Putamen (tissue), 1 donor: ENCODE data around the gene CD163.
A peak's percentile ranks its signal among the peaks of the same experiment; 100 is the strongest.
"Not testable (repeated sequence)": the region's sequence is repeated elsewhere in the genome, so short reads cannot be mapped to it uniquely, and the experiment has no call there.

Source experiments
- DNase-seq: peaks from one replicate; pipeline ENCODE4 v3.0.0-alpha.2; 2016; ENCODE audit warnings: low spot score

The CD163 gene

GRCh38 chr12:7503686-7504415, at the start of gene CD163:
CD163 (minus strand) TSS chr12:7503777; CDS start chr12:7503690, 87 bp downstream.
- DNase-seq = no peak

- DNase-seq = no peak
Measured at GRCh38 chr12:7542813-7543212, 39.2 kb upstream of the CD163 start.

- no peak for DNase-seq
Measured at GRCh38 chr12:7542046-7542445, 38.5 kb upstream of the CD163 start.

DNA sequence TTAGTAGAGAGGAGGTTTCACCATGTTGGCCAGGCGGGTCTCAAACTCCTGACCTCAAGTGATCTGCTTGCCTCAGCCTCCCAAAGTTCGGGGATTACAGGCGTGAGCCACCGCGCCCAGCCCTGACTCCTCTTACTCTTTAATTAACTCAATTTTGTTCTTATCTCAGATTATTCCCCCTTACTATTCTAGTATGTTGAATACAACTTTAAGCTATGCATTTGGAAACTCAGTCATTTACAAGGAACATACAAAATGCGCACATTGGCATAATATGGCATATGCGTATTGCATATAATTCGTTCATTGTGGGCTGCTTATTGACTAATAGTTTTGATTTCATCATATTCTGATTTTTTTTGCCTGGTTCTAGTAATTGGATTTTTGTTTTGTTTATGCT, 10.8 kb upstream of the CD163 start:
- DNase-seq = no peak

DNA sequence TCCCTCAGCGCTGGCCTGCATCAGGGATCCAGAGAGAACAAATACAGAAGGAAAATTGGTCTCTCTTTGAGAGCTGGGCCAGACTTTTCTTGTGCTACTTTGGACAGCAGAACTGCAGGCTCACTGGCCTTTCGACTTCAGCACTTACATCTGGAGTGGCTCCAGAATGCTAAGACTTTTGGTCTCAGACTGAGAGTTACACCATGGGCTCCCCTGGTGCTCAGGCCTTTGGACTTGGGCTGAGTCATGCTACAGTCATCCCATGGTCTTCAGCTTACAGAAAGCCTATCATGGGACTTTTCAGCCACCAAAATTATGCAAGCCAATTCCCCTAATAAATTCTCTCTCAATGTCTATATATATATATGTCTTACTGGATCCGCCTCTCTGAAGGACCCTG, 9.0 kb upstream of the CD163 start:
- DNase-seq = no peak

DNA sequence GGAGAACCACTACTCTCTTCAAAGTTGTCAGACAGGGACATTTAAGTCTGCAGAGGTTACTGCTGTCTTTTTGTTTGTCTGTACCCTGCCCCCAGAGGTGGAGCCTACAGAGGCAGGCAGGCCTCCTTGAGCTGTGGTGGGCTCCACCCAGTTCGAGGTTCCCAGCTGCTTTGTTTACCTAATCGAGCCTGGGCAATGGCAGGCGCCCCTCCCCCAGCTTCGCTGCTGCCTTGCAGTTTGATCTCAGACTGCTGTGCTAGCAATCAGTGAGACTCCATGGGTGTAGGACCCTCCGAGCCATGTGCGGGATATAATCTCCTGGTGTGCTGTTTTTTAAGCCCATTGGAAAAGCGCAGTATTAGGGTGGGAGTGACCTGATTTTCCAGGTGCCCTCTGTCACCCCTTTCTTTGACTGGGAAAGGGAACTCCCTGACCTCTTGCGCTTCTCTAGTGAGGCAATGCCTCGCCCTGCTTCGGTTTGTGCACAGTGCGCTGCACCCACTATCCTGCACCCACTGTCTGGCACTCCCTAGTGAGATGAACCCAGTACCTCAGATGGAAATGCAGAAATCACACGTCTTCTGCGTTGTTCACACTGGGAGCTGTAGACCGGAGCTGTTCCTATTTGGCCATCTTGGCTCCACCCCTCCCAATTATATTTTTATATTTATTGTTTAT, 6.4 kb upstream of the CD163 start:
- DNase-seq = not testable (repeated sequence)

DNA sequence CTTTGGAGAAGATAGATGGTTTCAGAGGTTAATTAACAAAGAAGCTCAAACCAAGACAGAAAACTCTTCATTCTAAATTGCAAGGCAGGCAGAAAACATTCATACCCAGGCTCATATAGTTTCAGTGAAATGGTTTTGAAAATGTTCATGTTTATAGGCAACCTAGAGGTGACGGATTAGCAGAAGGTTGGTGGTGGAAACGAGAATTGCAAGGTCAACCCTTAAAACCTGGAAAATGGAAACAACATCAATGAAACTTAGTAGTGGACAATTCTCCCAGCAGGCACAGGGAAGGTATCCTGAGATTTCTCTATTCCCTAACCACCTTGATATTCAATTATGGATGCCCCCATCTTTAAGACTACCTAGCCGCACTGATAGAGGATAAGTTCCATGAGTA, 965 bp downstream of the CD163 start:
- DNase-seq = no peak

- no peak for DNase-seq
Measured at GRCh38 chr12:7501031-7501588, 2.5 kb downstream of the CD163 start.

DNA sequence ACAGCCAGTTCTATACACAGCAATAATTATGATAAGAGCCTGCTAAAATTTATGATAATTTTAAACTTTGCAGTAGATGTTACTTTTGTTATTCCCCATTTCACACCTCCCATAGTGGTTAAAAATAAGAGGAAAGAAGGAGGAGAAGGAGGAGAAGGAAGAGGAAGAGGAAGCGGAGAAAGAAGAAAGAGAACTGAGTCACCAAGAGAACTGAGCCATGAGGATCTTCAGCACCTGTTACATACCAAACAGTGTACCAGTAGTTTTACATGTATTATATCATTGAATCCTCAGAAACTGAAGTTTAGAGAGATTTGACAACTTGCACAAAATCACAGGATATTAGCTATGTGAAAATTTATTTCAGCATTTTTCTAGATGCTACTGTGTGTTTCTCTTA, 3.9 kb downstream of the CD163 start:
- DNase-seq = no peak

- DNase-seq = peak; percentile 7
Measured at GRCh38 chr12:7498809-7499208, 4.8 kb downstream of the CD163 start.

GRCh38 chr12:7497661-7498060, 5.9 kb downstream of the CD163 start:
- DNase-seq = no peak

DNA sequence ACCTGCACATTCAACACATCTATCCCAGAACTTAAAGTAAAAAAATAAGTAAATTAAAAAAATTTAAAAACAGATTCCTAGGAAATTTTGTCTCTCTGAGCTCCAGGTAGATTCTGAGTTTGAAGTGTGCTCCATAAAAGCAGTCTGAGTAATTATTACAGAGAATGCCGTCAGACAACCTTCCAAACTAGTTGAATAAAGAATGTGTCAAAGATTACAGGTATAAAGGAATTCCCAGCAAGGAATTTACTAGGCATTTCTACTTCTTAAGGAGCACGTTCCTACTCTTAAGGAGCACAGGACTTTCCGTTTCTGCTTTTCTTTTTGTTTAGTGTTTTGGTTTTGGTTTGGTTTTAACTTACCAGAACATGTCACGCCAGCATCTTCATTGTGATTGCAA, 7.1 kb downstream of the CD163 start:
- DNase-seq = no peak

DNA sequence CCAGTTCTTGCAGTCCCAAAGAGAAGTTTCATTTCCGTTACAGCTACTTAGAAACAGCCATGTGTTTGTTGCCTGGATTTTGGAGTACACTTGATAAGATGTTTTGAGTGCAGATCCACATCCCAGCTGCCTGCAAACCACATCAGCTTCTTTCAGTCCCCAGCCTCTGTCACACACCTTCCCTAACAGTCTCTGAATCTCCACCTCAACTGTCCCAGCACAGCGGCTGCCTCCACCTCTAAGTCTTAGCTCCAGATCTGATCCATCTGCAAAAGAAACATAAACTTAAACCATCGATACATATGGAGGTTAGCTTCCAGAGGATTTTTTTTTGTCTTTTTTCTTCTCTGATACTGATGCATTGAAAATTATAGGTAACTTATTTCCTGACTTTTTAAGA, 8.4 kb downstream of the CD163 start:
- DNase-seq = no peak

GRCh38 chr12:7493006-7493405, 10.6 kb downstream of the CD163 start:
- no peak for DNase-seq

DNA sequence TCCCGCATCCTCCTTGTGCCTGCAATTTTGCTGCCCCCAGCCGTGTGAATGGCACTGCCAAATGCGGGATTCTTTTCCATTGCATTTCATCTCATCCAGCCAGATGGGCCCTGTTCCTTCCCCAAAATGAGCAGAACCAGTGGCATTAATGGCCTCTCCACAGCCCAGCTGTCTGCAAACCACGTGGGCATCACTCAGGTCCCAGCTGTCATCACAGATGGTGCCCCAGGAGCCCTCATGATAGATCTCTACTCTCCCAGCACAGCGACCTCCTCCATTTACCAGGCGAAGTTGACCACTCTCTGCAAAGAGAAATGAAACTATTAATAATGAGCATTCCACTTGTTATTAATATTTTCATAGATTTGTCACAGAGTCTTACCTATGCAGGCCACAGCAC, 17.1 kb downstream of the CD163 start:
- DNase-seq = no peak

- DNase-seq = no peak
Measured at GRCh38 chr12:7485095-7485494, 18.5 kb downstream of the CD163 start.

DNA sequence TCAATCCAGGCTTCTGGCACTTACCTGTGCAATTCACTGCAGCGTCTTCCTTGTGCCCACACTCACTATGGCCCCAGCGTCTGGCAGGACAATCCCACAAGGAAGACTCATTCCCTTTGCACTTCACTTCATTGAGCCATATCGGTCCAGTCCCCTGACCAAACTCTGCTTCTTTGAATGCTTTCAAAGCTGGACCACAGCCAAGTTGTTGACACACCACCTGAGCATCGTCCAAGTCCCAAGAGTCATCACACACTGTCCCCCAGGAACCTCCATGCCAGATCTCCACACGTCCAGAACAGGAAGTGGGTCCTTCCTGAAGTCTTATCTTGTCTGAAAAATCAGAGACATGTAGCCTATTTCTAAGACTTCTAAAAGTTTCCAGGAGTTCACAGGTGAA, 20.2 kb downstream of the CD163 start:
- no peak for DNase-seq

DNA sequence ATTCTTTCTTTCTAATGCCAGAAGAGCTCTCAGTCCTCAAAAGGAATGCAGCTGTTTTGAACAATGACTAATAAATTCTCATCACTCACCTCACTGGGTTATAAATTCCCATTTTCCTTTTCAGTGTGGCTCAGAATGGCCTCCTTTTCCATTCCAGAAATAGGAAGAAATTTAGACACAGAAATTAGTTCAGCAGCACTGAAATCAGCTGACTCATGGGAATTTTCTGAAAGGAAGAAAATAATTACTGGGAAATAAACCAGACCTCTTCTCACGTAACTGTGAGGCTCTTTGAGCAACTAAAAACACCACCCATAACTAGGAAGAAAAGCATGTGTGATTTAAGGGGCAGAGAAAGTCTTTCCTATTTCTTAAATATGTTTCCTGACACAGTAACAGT, 23.8 kb downstream of the CD163 start:
- DNase-seq = no peak

DNA sequence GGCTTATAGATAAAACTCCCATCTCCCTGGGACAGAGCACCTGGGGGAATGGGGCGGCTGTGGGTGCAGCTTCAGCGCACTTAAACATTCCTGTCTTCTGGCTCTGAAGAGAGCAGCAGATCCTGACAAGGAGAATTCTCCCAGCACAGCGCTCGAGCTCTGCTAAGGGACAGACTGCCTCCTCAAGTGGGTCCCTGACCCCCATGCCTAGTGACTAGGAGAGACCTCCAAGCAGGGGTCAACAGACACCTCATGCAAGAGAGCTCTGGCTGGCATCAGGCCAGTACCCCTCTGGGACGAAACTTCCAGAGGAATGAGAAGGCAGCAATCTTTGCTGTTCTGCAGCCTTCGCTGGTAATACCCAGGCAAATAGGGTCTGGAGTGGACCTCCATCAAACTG, 31.5 kb downstream of the CD163 start:
- no peak for DNase-seq

DNA sequence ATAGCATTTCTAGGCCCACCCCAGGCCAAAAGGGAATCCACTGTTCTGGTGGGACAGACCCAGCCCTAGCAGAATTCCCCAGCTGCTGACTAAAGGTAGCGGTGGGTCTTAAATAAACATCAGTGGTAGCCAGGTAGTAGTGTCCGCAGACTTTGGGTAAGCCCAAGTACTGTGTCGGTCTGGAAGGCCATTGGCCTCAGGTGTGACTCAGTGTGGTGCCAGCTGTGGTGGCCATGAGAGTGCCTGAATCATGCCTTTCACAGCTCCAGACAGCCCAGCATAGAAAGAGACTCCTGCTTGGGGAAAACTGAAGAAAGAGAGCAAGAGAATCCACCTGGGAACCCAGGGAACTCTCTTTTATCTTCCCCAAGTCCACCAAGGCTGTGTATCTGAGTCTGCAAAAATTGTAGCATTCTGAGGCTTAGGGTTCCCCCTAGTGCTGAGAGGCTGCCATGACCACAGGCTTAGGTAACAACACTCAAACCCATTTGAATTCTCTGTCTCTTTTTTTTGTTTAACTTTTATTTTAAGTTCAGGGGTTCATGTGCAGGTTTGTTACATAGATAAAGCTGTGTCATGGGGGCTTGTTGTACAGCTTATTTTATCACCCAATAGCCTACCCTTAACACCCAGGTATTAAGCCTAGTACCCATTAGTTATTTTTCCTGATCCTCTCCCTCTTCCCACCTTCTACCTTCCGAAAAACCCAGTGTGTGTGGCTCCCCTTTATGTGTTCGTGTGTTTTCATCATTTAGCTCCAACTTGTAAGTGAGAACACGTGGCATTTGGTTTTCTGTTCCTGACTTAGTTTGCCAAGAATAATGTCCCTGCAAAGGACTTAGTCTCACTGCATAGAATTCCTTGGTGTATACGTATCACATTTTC, 43.0 kb downstream of the CD163 start:
- peak; percentile 33 for DNase-seq

- no peak for DNase-seq
Measured at GRCh38 chr12:7459973-7460372, 43.6 kb downstream of the CD163 start.

GRCh38 chr12:7451756-7452155, 51.8 kb downstream of the CD163 start:
- DNase-seq = no peak

DNA sequence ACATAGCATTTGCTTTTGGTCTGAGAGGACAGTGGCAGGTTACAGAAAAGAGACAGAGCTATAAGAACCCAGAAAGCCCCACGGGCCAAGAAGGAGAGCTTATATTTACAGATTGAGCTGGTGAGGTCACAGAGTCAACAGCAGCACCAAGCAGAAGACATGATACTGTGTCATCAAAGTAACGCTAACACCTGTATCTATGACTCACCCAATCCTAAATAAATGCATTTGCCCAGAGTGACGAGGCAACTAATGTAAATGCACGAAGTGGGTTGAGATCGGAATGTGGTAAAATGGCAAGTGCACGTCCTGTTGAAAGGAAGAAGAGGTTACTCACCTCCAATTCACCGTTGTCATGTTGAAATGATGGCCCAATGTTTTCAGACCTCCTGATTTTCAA, 52.9 kb downstream of the CD163 start:
- no peak for DNase-seq
